ENCODE results near the gene TNNI2. TPM values are rescaled to one million over a fixed set of nuclear protein-coding genes. Genes with fewer than 3 reads are reported as not detected.

Gene TNNI2
- total and polyA plus RNA-seq, 10 of the 15 experiments (the other 5 are each of a cell fraction or from before 2014, with no cell fraction given): 0.14 to 0.79 (median 0.37) TPM; not detected in 4

DNA sequence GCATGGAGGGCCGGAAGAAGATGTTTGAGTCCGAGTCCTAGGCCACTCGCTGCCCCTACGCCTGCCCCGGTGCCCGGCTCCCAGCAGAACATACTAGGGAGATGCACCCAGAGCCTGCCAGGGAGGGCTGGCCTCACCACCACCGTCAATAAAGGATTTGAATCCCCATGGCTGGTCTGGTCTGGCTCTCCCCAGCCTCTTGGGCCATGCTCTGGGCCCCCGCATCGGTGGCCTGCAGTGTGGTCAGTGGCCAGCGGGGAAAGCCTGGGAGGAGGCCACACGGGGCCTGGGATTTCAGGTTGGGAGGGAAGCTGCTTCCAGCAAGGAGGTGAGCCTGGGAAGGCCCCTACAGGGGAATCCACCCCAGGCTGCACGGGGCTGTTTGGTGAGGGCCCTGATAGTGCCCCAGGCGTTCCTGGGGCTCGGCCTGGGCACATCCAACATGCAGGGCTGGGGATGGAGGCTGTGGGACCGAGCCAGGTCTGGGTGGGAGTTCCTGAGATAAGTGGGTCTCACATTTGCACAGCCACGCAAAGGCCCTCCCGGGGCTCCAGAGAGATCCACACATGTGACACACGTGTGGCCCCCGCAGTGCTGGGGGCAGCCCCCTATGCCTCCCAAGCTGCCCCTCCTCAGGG is 2.8 kb downstream of the TNNI2 start:
- TF ChIP-seq YBX1 (IDR thresholded peaks at IDR 0.05) (no peak), RAD51 (IDR thresholded peaks at IDR 0.05) (no peak), MYB (IDR thresholded peaks at IDR 0.05; ENCODE audit: borderline replicate concordance, low read depth, low read length) (no peak)
- TF ChIP-seq, protein P1, sequence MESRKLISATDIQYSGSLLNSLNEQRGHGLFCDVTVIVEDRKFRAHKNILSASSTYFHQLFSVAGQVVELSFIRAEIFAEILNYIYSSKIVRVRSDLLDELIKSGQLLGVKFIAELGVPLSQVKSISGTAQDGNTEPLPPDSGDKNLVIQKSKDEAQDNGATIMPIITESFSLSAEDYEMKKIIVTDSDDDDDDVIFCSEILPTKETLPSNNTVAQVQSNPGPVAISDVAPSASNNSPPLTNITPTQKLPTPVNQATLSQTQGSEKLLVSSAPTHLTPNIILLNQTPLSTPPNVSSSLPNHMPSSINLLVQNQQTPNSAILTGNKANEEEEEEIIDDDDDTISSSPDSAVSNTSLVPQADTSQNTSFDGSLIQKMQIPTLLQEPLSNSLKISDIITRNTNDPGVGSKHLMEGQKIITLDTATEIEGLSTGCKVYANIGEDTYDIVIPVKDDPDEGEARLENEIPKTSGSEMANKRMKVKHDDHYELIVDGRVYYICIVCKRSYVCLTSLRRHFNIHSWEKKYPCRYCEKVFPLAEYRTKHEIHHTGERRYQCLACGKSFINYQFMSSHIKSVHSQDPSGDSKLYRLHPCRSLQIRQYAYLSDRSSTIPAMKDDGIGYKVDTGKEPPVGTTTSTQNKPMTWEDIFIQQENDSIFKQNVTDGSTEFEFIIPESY (IDR thresholded peaks at IDR 0.05): no peak
- TF ChIP-seq, protein P2, sequence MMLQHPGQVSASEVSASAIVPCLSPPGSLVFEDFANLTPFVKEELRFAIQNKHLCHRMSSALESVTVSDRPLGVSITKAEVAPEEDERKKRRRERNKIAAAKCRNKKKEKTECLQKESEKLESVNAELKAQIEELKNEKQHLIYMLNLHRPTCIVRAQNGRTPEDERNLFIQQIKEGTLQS (IDR thresholded peaks at IDR 0.05; ENCODE audit: borderline replicate concordance, extremely low read depth, low read depth, low read length): no peak
- TF ChIP-seq, protein P3, sequence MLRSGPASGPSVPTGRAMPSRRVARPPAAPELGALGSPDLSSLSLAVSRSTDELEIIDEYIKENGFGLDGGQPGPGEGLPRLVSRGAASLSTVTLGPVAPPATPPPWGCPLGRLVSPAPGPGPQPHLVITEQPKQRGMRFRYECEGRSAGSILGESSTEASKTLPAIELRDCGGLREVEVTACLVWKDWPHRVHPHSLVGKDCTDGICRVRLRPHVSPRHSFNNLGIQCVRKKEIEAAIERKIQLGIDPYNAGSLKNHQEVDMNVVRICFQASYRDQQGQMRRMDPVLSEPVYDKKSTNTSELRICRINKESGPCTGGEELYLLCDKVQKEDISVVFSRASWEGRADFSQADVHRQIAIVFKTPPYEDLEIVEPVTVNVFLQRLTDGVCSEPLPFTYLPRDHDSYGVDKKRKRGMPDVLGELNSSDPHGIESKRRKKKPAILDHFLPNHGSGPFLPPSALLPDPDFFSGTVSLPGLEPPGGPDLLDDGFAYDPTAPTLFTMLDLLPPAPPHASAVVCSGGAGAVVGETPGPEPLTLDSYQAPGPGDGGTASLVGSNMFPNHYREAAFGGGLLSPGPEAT (IDR thresholded peaks at IDR 0.05; ENCODE audit: low read depth): no peak
- TF ChIP-seq, protein P4, sequence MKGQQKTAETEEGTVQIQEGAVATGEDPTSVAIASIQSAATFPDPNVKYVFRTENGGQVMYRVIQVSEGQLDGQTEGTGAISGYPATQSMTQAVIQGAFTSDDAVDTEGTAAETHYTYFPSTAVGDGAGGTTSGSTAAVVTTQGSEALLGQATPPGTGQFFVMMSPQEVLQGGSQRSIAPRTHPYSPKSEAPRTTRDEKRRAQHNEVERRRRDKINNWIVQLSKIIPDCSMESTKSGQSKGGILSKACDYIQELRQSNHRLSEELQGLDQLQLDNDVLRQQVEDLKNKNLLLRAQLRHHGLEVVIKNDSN (IDR thresholded peaks at IDR 0.05; ENCODE audit: borderline replicate concordance, extremely low read length, insufficient read depth, low read depth, low read length): peak; percentile 1
- Histone ChIP-seq H3K4me2 (ENCODE audit: control insufficient read depth, insufficient read depth) (no peak overlapping the region), H3K27me3 (replicated peaks in 1 of 2; ENCODE audit: control insufficient read depth in 2 of 2, insufficient read depth in 2 of 2, low read length in 1 of 2) (no peaks in the 10 kb centered on the region; a peak in 1 of 4 replicates), H3K27ac (ENCODE audit: control insufficient read depth, insufficient read depth) (no peak overlapping the region), H3K79me2 (ENCODE audit: control insufficient read depth, insufficient read depth, low read length) (no peaks in the 10 kb centered on the region), H3K9me3 (replicated peaks; ENCODE audit: control insufficient read depth, insufficient read depth, low read length) (no peaks in the 10 kb centered on the region), H3K4me1 (ENCODE audit: control insufficient read depth, insufficient read depth, low read length) (peaks cover 31% of the 10 kb centered on the region), H3K4me3 (no peak overlapping the region), H3K9ac (ENCODE audit: control insufficient read depth, insufficient read depth, low read length) (no peak overlapping the region), H3K36me3 (ENCODE audit: control insufficient read depth in 2 of 2, insufficient read depth in 2 of 2, low read length in 1 of 2) (no peaks in the 10 kb centered on the region), H2AFZ (ENCODE audit: control insufficient read depth, low read depth, low read length) (no peak overlapping the region), H4K20me1 (ENCODE audit: control insufficient read depth, insufficient read depth) (no peaks in the 10 kb centered on the region)
- in situ Hi-C loops (cut with MboI) (no loop called here), intact Hi-C loops (cut with micrococcal nuclease; ENCODE audit: unreplicated experiment) (no loop called here)
- POLR2A ChIA-PET: no interaction called here
- no TSS peak for BruUV-seq (replicated peaks)
- no peak for DNase-seq (ENCODE audit: low read depth, low spot score)
- RAD21 ChIA-PET (ENCODE audit: unreplicated experiment): no interaction called here
- FAIRE-seq: no peak
- CTCF ChIA-PET: no interaction called here
- 73% methylated on average over 19 of the region's 19 CpGs for WGBS (ENCODE audit: insufficient coverage, insufficient replicate concordance, low lambda C conversion rate, missing lambda C conversion rate)
- SMC1A ChIA-PET (ENCODE audit: uncharacterized antibody, unreplicated experiment): interaction anchor here (1.4 kb wide), 1 partner anchor 14 kb away, joined by 3 read pairs; no protein-coding TSS in a partner anchor
- ATAC-seq: no peak
